ENCODE data around the gene GFRAL. TPM values are rescaled to one million over a fixed set of nuclear protein-coding genes. Genes with fewer than 3 reads are reported as not detected.
"Not testable (repeated sequence)": the region's sequence is repeated elsewhere in the genome, so short reads cannot be mapped to it uniquely, and the experiment has no call there.

GFRAL gene
- total RNA-seq, 6 experiments from 2014 or later, result not detected

GRCh38 chr6:55290736-55291135, 36.5 kb upstream of the GFRAL start:
- TF ChIP-seq CTCF (IDR thresholded peaks at IDR 0.05), result no peak
- Mint-ChIP-seq H3K9me3 (peaks cover 10% of the 10 kb centered on the region; the same call in 1 of the 2 replicates), H3K27ac (no peak overlapping the region), H3K27me3 (ENCODE audit: insufficient read depth) (no peaks in the 10 kb centered on the region), H3K4me3 (no peak overlapping the region), H3K36me3 (ENCODE audit: low read depth) (no peaks in the 10 kb centered on the region), H3K4me1 (ENCODE audit: low read depth) (no peaks in the 10 kb centered on the region)
- no peak for DNase-seq

GRCh38 chr6:55293116-55293515, 34.2 kb upstream of the GFRAL start:
- H3K4me1 Mint-ChIP-seq (ENCODE audit: low read depth), result no peaks in the 10 kb centered on the region
- H3K36me3 Mint-ChIP-seq (ENCODE audit: low read depth), result no peaks in the 10 kb centered on the region
- DNase-seq, result peak; percentile 11
- no peak overlapping the region for H3K27ac Mint-ChIP-seq
- no peak overlapping the region for H3K4me3 Mint-ChIP-seq
- H3K9me3 Mint-ChIP-seq, result peaks cover 10% of the 10 kb centered on the region; the same call in 1 of the 2 replicates
- no peaks in the 10 kb centered on the region for H3K27me3 Mint-ChIP-seq (ENCODE audit: insufficient read depth)
- peak; percentile 64 for TF ChIP-seq CTCF (IDR thresholded peaks at IDR 0.05)

GRCh38 chr6:55297214-55297613, 30.1 kb upstream of the GFRAL start:
- H3K9me3 Mint-ChIP-seq; DNase-seq; H3K36me3 Mint-ChIP-seq (ENCODE audit: low read depth); H3K4me3 Mint-ChIP-seq; H3K27ac Mint-ChIP-seq; H3K4me1 Mint-ChIP-seq (ENCODE audit: low read depth); H3K27me3 Mint-ChIP-seq (ENCODE audit: insufficient read depth): not testable (repeated sequence)

GRCh38 chr6:55299286-55299985, 27.8 kb upstream of the GFRAL start:
- TF ChIP-seq CTCF (IDR thresholded peaks at IDR 0.05), result no peak
- no peaks in the 10 kb centered on the region for H3K4me1 Mint-ChIP-seq (ENCODE audit: low read depth)
- H3K27me3 Mint-ChIP-seq (ENCODE audit: insufficient read depth), result no peaks in the 10 kb centered on the region
- H3K4me3 Mint-ChIP-seq, result no peak overlapping the region
- H3K27ac Mint-ChIP-seq, result no peak overlapping the region
- DNase-seq, result no peak
- no peaks in the 10 kb centered on the region; the same call in 1 of the 2 replicates for H3K9me3 Mint-ChIP-seq
- H3K36me3 Mint-ChIP-seq (ENCODE audit: low read depth), result no peaks in the 10 kb centered on the region

DNA sequence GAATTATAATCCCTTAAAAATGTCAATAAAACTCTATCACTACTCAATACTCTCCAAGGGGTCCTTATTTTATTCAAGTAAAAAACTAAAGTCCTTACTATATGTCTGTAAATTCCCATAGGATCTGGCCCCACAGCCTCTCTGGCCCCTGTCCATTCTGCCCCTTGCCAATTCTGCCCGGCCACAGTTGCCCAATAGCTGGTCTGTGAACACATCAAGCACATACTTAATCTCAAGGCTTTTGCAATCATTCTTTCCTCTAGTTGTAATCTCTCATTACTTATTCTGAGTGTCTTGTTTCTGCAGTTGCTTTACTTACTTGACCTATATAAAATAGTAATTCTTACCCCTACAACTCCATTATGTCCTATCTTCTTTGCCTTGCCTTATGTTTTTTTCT, 22.5 kb upstream of the GFRAL start:
- Mint-ChIP-seq H3K27ac (no peak overlapping the region), H3K27me3 (ENCODE audit: insufficient read depth) (no peaks in the 10 kb centered on the region), H3K4me1 (ENCODE audit: low read depth) (no peaks in the 10 kb centered on the region), H3K9me3 (no peaks in the 10 kb centered on the region; the same call in 1 of the 2 replicates), H3K36me3 (ENCODE audit: low read depth) (no peaks in the 10 kb centered on the region), H3K4me3 (no peak overlapping the region)
- TF ChIP-seq CTCF (IDR thresholded peaks at IDR 0.05), result no peak
- DNase-seq, result no peak

- H3K9me3 Mint-ChIP-seq, result peaks cover 12% of the 10 kb centered on the region
- H3K36me3 Mint-ChIP-seq (ENCODE audit: low read depth), result no peaks in the 10 kb centered on the region
- no peak for DNase-seq
- H3K27me3 Mint-ChIP-seq (ENCODE audit: insufficient read depth), result no peaks in the 10 kb centered on the region
- H3K4me3 Mint-ChIP-seq, result no peak overlapping the region
- no peak for TF ChIP-seq CTCF (IDR thresholded peaks at IDR 0.05)
- no peaks in the 10 kb centered on the region for H3K4me1 Mint-ChIP-seq (ENCODE audit: low read depth)
- H3K27ac Mint-ChIP-seq, result no peak overlapping the region
Observed at GRCh38 chr6:55319961-55320695, 7.1 kb upstream of the GFRAL start.
